K562 treated with DMSO at 1 percent for 12 hours (cell line): Measurements from ENCODE around the gene MLEC. TPM values are rescaled to one million over a fixed set of nuclear protein-coding genes. Genes with fewer than 3 reads are reported as not detected.

Experiments
- total RNA-seq: library from RNA; unstranded; fragments of 300-600 nt; gene quantifications from 2 replicates; pipeline ENCODE4 v1.2.3, GENCODE V29; 2022; ENCODE audit not compliant: insufficient read depth

MLEC gene
- 18.8 and 63.9 TPM in 2 replicates for total RNA-seq

DNA sequence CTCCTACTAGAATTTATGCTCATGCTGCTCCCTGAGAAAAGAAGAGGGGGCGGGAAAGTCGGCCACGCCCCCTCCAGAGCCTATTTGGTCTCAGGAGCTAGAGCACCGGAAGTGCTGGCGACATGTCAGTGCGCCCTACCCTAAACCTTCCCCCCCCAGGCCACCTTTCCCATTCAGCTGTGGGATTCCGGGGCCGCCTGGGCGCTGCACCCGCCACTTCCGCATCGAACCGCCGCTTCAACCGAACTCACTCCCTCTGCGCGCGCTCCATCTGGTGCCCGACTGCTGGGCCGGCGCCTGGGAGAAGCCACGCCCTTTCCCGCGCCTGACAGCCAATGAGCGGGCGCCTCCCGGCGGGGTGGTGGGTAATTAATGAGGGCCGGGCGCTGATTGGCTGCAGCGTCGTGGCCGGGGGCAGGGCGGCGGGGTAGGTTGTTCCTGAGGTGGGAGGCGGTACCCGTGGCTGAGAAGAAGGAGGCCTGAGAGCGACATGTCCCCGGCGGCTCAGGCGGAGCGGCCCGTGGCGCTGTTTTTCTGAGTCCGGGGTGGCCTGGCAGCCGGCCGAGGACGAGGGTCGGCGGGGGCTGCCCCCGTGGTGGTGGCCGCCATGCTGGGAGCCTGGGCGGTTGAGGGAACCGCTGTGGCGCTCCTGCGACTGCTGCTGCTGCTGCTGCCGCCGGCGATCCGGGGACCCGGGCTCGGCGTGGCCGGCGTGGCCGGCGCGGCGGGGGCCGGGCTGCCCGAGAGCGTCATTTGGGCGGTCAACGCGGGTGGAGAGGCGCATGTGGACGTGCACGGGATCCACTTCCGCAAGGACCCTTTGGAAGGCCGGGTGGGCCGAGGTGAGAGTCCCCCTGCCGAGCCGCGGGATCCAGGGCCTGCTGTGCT lies at the start of gene MLEC:
Gene MLEC (plus strand): TSS at position 460 of the 888 bp plus-strand sequence. CDS start 148 bp downstream, at position 608.

GRCh38 chr12:120639771-120640721 lies 46.9 kb upstream of the MLEC start, which contains the start of gene CABP1:
Gene CABP1, plus strand, starts transcription at chr12:120640626. Its CDS starts 60 bp downstream, at chr12:120640686.

GRCh38 chr12:120710031-120710804 lies 23.3 kb downstream of the MLEC start, which contains the start of gene UNC119B:
Gene UNC119B, plus strand, starts transcription at chr12:120710458. Its CDS starts 17 bp downstream, at chr12:120710475.

DNA sequence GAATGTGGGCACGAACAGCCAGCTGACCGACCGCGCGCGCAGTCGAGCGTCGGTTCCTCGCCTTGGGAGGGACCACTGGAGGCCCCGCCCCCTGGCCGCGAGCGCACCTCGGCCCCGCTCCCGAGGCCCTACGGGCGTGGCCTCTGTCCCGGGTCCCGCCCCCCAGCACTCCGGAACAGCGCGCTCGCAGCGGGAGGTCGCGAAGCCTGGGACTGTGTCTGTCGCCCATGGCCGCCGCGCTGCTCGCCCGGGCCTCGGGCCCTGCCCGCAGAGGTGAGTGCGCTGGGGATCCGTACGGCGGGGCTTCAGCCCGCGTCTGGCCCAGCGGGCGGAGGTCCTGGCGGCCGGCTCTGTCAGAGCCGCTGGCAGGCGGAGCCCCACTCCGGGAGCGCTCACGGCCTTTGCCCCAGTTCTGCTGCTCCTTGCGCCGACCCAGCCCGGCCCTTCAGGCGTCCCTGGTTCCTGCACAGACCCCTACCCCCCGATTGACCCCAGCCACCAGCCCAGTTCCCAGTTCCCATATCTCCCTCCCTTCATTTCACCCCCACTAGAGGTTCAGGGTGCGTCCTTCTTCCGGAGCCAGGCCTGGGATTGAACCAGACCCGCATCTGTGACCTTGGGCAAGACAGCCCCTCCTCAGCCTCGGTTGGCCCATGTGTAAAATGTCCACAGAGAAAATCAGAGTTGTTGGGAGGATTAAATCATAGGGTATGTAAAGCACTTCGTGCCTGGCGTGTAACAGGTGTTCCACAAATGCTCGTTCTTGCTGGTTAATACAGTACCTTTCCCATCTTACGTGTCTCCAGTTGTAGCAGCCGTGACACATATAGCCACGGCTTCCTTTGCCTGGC lies 38.9 kb downstream of the MLEC start, which contains the start of gene ACADS:
Gene ACADS (plus strand): TSS at position 168 of the 851 bp plus-strand sequence. CDS start 60 bp downstream, at position 228.

Other genes with a start within 250 kb of the MLEC start
- 703 and 1,042 TPM in 2 replicates for gene COX6A1, start 249.0 kb upstream of the MLEC start, total RNA-seq
- gene TRIAP1, start 240.8 kb upstream of the MLEC start, total RNA-seq = 24.7 and 30.4 TPM in 2 replicates
- 8.3 and 17.4 TPM in 2 replicates for gene GATC, start 240.7 kb upstream of the MLEC start, total RNA-seq
- gene SRSF9, start 217.4 kb upstream of the MLEC start, total RNA-seq = 200 and 213 TPM in 2 replicates
- 529 and 566 TPM in 2 replicates for gene DYNLL1, start 191.0 kb upstream of the MLEC start, total RNA-seq
- 32.7 and 34.1 TPM in 2 replicates for gene COQ5, start 158.0 kb upstream of the MLEC start, total RNA-seq
- 110 and 186 TPM in 2 replicates for gene RNF10, start 152.8 kb upstream of the MLEC start, total RNA-seq
- gene POP5, start 105.7 kb upstream of the MLEC start, total RNA-seq = 62.8 and 71.8 TPM in 2 replicates
- not detected in 2 replicates for gene CABP1, start 46.5 kb upstream of the MLEC start, total RNA-seq
- 17.5 and 28.4 TPM in 2 replicates for gene UNC119B, start 23.3 kb downstream of the MLEC start, total RNA-seq
- gene ACADS, start 38.7 kb downstream of the MLEC start, total RNA-seq = 28.7 and 28.9 TPM in 2 replicates
- gene SPPL3, start 217.2 kb downstream of the MLEC start, total RNA-seq = 14.5 and 24.3 TPM in 2 replicates